HG03196 (cell line): ENCODE measurements around the gene NRXN3.

Experiments used
- ATAC-seq: cut with Tn5 transposase; IDR thresholded peaks from one replicate; pipeline ENCODE4 v1.9.1; 2021; ENCODE audit not compliant: unreplicated experiment

Gene NRXN3

GRCh38 chr14:79383031-79383430 is 1212.9 kb downstream of the NRXN3 start:
- ATAC-seq = no peak

GRCh38 chr14:79383475-79383874 is 1213.3 kb downstream of the NRXN3 start:
- no peak for ATAC-seq

- ATAC-seq = no peak
Measured at GRCh38 chr14:79395061-79395460, 1224.9 kb downstream of the NRXN3 start.

GRCh38 chr14:79404874-79405511 is 1234.8 kb downstream of the NRXN3 start:
- no peak for ATAC-seq

- no peak for ATAC-seq
Measured at GRCh38 chr14:79405512-79405910, 1235.3 kb downstream of the NRXN3 start.

GRCh38 chr14:79407572-79407971 is 1237.4 kb downstream of the NRXN3 start:
- ATAC-seq = no peak

- ATAC-seq = no peak
Measured at GRCh38 chr14:79408696-79409095, 1238.5 kb downstream of the NRXN3 start.

GRCh38 chr14:79411403-79412174 is 1241.4 kb downstream of the NRXN3 start:
- ATAC-seq = no peak

- no peak for ATAC-seq
Measured at GRCh38 chr14:79412822-79413221, 1242.6 kb downstream of the NRXN3 start.

- ATAC-seq = no peak
Measured at GRCh38 chr14:79413734-79414428, 1243.7 kb downstream of the NRXN3 start.

- ATAC-seq = no peak
Measured at GRCh38 chr14:79415726-79416125, 1245.6 kb downstream of the NRXN3 start.

- no peak for ATAC-seq
Measured at GRCh38 chr14:79417961-79418360, 1247.8 kb downstream of the NRXN3 start.

- no peak for ATAC-seq
Measured at GRCh38 chr14:79418649-79419415, 1248.7 kb downstream of the NRXN3 start.

GRCh38 chr14:79419571-79420327 is 1249.6 kb downstream of the NRXN3 start:
- ATAC-seq = no peak

- no peak for ATAC-seq
Measured at GRCh38 chr14:79420725-79421124, 1250.6 kb downstream of the NRXN3 start.

- ATAC-seq = no peak
Measured at GRCh38 chr14:79421811-79422210, 1251.6 kb downstream of the NRXN3 start.

- no peak for ATAC-seq
Measured at GRCh38 chr14:79424462-79424861, 1254.3 kb downstream of the NRXN3 start.

GRCh38 chr14:79426103-79426755 is 1256.1 kb downstream of the NRXN3 start:
- ATAC-seq = no peak

GRCh38 chr14:79432640-79433039 is 1262.5 kb downstream of the NRXN3 start:
- ATAC-seq = no peak

GRCh38 chr14:79436335-79436734 is 1266.2 kb downstream of the NRXN3 start:
- ATAC-seq = no peak
